Stimulated activated CD8-positive, alpha-beta memory T cell treated with anti-CD3 and anti-CD28 coated beads, Interleukin-15, amount 100 ng/mL, for 1 hour (primary cell): Measurements from ENCODE around the gene HIVEP3.

Source experiments
- DNase-seq: peaks from one replicate; pipeline ENCODE4 v3.0.0-alpha.2; 2020; ENCODE audit warnings: low read depth

Gene HIVEP3

DNA sequence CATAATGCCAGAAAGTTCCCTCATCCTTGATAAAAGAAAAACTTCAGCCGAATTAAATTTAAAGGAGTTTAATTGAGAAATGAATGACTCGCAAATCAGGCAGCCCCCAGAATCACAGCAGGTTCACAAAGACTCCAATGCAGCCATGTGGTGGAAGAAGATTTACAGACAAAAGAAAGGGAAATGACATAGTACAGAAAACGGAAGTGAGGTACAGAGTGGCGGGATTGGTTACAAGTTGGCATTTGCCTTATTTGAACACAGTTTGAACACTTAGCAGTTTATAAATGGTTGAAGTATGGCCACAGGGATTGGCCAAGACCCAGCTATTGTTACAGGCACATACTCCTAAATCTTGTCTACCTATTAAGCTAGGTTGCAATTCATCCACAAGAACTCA is 46.6 kb downstream of the HIVEP3 start:
- no peak for DNase-seq

- DNase-seq: no peak
Observed at GRCh38 chr1:41870076-41870562, 48.6 kb downstream of the HIVEP3 start.

DNA sequence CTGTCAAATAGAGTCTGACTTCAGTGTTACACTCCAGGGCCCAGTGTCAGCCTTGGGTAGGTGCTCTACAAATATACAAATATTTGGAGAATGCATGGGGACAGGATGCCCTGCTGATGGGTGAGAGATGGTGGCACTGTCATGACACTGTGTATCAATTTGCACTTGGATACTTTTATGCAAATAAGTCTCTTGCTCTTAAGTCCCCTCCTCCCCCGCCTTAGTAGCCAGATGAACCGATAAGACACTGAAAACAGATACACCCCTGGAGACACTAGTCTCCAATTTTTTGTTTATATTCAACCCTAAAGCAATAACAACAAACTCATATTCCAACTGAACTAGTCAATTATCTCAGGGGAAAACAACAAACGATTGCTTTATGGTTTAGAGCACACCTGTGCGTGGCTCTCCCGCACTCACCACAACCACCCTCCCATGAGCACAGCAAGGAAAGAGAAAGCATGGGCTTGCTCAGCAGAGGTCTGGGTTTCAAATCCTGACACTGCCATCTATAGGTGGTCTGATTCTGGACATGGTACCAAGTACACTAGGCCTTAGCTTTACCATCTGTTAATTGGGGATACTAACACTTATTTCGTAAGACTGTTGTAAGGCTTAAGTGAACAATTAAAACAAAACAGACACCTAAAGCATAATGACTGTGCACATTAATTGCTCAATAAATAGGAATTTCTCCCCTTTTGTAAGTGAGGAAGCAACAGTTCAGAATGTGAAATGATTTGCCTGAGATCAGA is 50.3 kb downstream of the HIVEP3 start:
- no peak for DNase-seq

DNA sequence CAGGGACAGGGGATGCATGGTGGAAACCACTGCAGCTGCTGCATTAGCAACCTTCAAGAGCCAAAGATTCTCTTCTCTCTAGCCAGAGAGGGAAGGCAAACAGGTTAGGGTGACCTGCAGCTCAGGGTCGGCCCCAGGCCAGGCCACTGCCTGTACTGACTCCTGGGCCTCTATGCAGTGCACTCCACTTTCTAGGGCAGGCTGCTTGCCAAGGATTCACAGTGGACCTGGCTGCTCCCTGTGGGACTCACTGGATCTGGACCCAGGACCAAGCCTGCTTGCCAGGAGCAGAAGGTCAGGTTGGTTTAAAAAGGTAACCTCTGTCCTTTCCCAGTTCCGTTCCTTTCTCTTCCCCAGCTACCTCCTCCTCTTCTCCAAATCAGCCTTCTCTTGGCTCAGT is 52.4 kb downstream of the HIVEP3 start:
- no peak for DNase-seq

- DNase-seq: no peak
Observed at GRCh38 chr1:41864471-41865040, 54.2 kb downstream of the HIVEP3 start.

GRCh38 chr1:41863718-41864117 is 55.0 kb downstream of the HIVEP3 start:
- DNase-seq: no peak

- DNase-seq: no peak
Observed at GRCh38 chr1:41862384-41863221, 56.1 kb downstream of the HIVEP3 start.

- no peak for DNase-seq
Observed at GRCh38 chr1:41861535-41862383, 57.0 kb downstream of the HIVEP3 start.

DNA sequence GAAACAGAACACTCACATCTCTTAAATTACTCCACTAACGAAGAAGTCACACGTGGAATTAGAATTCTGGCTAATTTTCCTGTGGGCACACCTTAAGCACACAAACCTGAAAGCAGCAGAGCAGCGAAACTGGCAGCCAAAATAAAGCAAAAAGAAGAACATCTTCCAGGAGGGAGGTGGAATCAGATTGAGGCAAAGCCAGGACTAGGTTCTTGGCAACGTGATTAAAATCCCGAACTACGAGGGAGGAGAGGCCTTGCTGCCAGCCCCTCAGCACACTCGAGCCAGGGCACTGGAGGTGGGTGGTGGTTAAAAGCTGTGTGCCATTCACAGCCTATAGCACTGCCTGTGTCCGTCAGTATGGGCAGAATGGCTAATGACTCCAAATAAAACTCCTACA is 58.0 kb downstream of the HIVEP3 start:
- no peak for DNase-seq

GRCh38 chr1:41860214-41860613 is 58.5 kb downstream of the HIVEP3 start:
- DNase-seq: no peak

GRCh38 chr1:41859686-41860085 is 59.0 kb downstream of the HIVEP3 start:
- DNase-seq: no peak

DNA sequence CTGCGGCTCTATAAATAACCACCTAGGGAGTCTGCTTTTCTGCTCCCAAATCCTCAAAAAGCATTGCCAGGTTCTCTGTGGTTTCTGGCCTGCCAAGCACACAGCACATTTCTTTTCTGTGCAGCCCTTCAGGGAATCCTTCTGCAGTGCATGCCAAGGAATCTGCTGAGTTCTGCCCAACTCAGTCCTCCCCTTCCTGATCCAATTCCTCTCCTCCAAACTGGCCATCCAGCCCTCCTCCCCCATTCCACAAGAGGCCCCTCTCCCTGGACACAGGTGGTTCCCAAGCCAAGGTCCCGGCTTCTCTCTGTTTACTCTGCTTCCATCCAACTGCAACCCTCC is 61.8 kb downstream of the HIVEP3 start:
- DNase-seq: no peak

- DNase-seq: no peak
Observed at GRCh38 chr1:41856151-41856943, 62.4 kb downstream of the HIVEP3 start.

GRCh38 chr1:41855713-41856112 is 63.0 kb downstream of the HIVEP3 start:
- DNase-seq: no peak

DNA sequence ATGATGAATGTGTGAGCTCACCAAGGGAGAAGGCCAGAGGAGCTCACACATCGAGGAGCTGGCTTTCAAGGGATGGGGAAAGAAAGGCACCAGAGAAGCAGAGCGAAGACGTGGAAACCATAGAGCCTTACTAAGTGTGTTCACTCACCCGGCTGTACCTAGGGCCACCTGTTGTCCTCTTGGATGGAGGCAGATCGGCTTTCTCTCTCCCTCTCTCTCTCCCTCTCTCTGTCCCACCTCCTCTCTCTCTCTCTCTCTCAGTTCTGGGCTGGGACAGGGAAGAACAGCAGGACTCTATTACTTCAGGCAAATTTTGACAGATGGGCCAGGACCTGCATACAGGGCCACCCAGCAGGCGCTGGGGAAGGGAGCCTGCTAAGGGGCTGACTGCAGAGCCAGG is 64.8 kb downstream of the HIVEP3 start:
- DNase-seq: no peak

GRCh38 chr1:41852091-41852490 is 66.6 kb downstream of the HIVEP3 start:
- DNase-seq: no peak

- no peak for DNase-seq
Observed at GRCh38 chr1:41851589-41851988, 67.1 kb downstream of the HIVEP3 start.

- DNase-seq: no peak
Observed at GRCh38 chr1:41850029-41850428, 68.7 kb downstream of the HIVEP3 start.

DNA sequence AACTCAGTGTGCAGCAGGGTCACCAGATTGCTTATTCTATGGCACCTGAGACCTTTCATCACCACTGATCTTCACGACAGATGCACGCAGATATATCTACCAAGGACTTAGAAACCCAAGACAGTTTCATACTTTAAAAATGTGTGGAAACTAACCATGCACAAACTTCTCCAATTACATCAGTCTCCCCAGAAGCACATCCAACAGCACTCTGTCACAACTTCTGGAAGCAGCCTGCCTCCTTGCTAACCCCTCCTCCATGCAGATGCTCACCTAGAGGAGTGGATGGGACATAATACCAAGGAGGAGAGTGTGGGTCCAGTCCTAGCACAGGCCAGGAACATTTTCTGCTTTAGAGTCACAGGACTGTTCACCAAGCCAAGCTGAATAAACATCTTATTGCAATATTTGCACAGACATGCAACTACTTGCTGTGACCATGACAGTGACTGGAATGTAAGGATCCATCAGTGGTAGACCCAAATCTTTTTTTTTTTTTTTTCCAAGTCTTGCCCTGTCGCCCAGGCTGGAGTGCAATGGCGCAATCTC is 69.4 kb downstream of the HIVEP3 start:
- DNase-seq: no peak

- DNase-seq: no peak
Observed at GRCh38 chr1:41848216-41848952, 70.3 kb downstream of the HIVEP3 start.
